Breast epithelium (tissue), 3 donors: ENCODE measurements around the gene IRX4.

Experiments used
- CTCF ChIP-seq, 3 donors: fragments of 450-650 bp; IDR thresholded peaks; one replicate each; pipeline ENCODE4 v1.5.1; 2016 to 2017; ENCODE audit warnings: antibody characterized with exemption in 3 of 3, mild to moderate bottlenecking in 3 of 3, moderate library complexity in 3 of 3
- POLR2A ChIP-seq: fragments of 450-650 bp; IDR thresholded peaks from one replicate; pipeline ENCODE4 v1.6.1; 2016; ENCODE audit warnings: antibody characterized with exemption, mild to moderate bottlenecking, moderate library complexity
- POLR2AphosphoS5 ChIP-seq, 3 donors: sonication (generic); formaldehyde crosslinking; IDR thresholded peaks; one replicate each; pipeline ENCODE4 v1.6.1; 2017; ENCODE audit warnings: antibody characterized with exemption in 3 of 3

DNA sequence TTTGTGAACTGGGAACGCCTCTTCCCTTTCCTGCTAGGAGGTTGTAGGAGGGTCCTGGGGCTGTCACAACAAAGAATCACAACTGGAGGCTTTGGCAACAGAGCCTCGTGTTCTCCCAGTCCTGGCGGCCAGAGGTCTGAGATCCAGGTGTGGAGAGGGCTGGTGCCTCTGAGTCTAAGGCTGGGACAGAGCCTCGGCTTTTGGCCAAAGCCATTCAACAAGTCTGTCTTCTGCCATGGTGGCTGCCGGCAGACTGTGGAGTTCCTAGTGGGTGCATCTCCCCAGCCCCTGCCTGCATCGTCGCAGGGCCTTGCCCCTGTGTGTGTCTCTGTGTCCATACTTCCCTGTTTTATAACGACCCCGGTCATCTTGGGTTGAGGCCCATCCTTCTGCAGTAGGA lies 9.5 kb upstream of the IRX4 start:
- TF ChIP-seq POLR2AphosphoS5 (IDR thresholded peaks at IDR 0.05): no peak
- TF ChIP-seq CTCF (IDR thresholded peaks at IDR 0.05): no peak
- TF ChIP-seq POLR2A: no peak
